Heart left ventricle (tissue), 16 donors: ENCODE results near the gene SPECC1. TPM values are rescaled to one million over a fixed set of nuclear protein-coding genes. Genes with fewer than 3 reads are reported as not detected.

Experiments
- ATAC-seq, 4 donors: fragments of 200-7000 bp; cut with Tn5 transposase; one replicate each; pipeline ENCODE4 v1.9.1; 2020 to 2022; ENCODE audit warnings: moderate library complexity in 4 of 4, mild to moderate bottlenecking in 3 of 4, moderate number of reproducible peaks in 1 of 4
- DNase-seq, 5 donors: peaks; one replicate each; pipeline ENCODE4 v3.0.0-alpha.2; 2020
- H3K27ac ChIP-seq, 12 donors: fragments of 200-600 bp; sonication (generic) in 4 of 12; one replicate each; pipeline versions ENCODE4 v1.5.0 to v1.8.0; 2016 to 2022; ENCODE audit warnings: mild to moderate bottlenecking in 2 of 12
- H3K27me3 ChIP-seq, 9 donors: fragments of 200-600 bp; sonication (generic) in 2 of 9; one replicate each; pipeline versions ENCODE4 v1.5.1 to v1.8.0; 2016 to 2022; ENCODE audit warnings: mild to moderate bottlenecking in 3 of 9
- H3K36me3 ChIP-seq, 9 donors: fragments of 200-600 bp; sonication (generic) in 2 of 9; one replicate each; pipeline versions ENCODE4 v1.5.0 to v1.8.0; 2018 to 2022; ENCODE audit warnings: mild to moderate bottlenecking in 2 of 9
- H3K4me1 ChIP-seq, 12 donors: fragments of 200-600 bp; sonication (generic) in 4 of 12; one replicate each; pipeline versions ENCODE4 v1.5.0 to v1.8.0; 2016 to 2022; ENCODE audit warnings: mild to moderate bottlenecking in 3 of 12
- H3K4me3 ChIP-seq, 12 donors: fragments of 200-600 bp; sonication (generic) in 4 of 12; one replicate each; pipeline versions ENCODE4 v1.5.0 to v1.8.0; 2017 to 2022; ENCODE audit warnings: mild to moderate bottlenecking in 9 of 12, moderate library complexity in 4 of 12
- H3K9me3 ChIP-seq, 12 donors: fragments of 200-600 bp; sonication (generic) in 4 of 12; one replicate each; pipeline versions ENCODE4 v1.5.0 to v1.8.0; 2016 to 2022; ENCODE audit warnings: mild to moderate bottlenecking in 1 of 12
- POLR2A ChIP-seq, 2 donors: fragments of 450-650 bp; IDR thresholded peaks; one replicate each; pipeline ENCODE4 v1.6.1; 2017; ENCODE audit warnings: antibody characterized with exemption in 2 of 2, mild to moderate bottlenecking in 2 of 2, moderate library complexity in 2 of 2
- WGBS, 4 donors: extraction: QIAGEN DNeasy Blood & Tissue Kit in 2 of 4; methylation state at CpG; one replicate each; pipeline versions ENCODE4 v1.1.5 to v1.1.7; 2013 to 2018; 5-methylcytosine and 5-hydroxymethylcytosine counted together
- intact Hi-C, 10 donors: fragments of 100-400 bp; cut with DNase I; formaldehyde crosslinking; loops; one replicate each; pipeline versions ENCODE4 v1.11.1 to v1.14.2; 2022
- polyA plus RNA-seq, 2 donors: library from polyadenylated mRNA; stranded (reverse); fragments of 200-250 nt; gene quantifications; one replicate each; pipeline ENCODE4 v1.2.3, GENCODE V29; 2013
- total RNA-seq, 9 donors: library from RNA; depleted of rRNA in 2 of 9; stranded (reverse); fragments of >200 nt in 2 of 9; fragmentation: NEBNext Ultra II Directional in 3 of 9; extraction: Animal tissue kit (Norgen Biotek cat#: 25700) in 3 of 9; gene quantifications; one replicate each; pipeline versions ENCODE4 v1.1.0 to v1.2.4, GENCODE V29; 2016 to 2023
- TF ChIP-seq, protein P1 (sequence below), 12 donors: fragments of 200-600 bp; sonication (generic) in 4 of 12; IDR thresholded peaks; one replicate each; pipeline versions ENCODE4 v1.5.0 to v1.8.0; 2018 to 2022; ENCODE audit warnings: antibody characterized with exemption in 12 of 12, mild to moderate bottlenecking in 5 of 12
- donor health status: ischemic (EF 13 %, LVEDD 7.1; RV severe dilation, severe dysfunction).
- donor health status: healthy with polysubstance abuse.
- donor health status: DM: no; HTN: yes; CAD: no.
- donor health status: DM: no; HTN: no; CAD: no.
- donor health status: ischemic (EF 25% LVEDD 6.9; RV normal size, moderate dysfunction).
- donor health status: ischemic (EF 25% LVEDD 5.7; RV mildly dilated, moderate dysfunction).
- donor health status: healthy.
- donor health status: DM: yes; HTN: yes; CAD: no.
- donor health status: ischemic (EF 35%, LVEDD 5.7; RV mildly dilated, moderate dysfunction).
- donor health status: nonischemic (EF 11% LVEDD 7.7; RV severe dilation, severe dysfunction).
- donor health status: DM: yes; HTN: yes; CAD: no.
- donor health status: PGD.
- donor health status: ischemic (EF 29% LVEDD 5.4; RV normal size, mild dysfunction).
- donor health status: nonischemic (EF 23%, LVEDD 6.1; RV moderate dilation, normal function).

The SPECC1 gene
- total and polyA plus RNA-seq, 11 donors = 3.8 to 18.4 (median 10.6) TPM

DNA sequence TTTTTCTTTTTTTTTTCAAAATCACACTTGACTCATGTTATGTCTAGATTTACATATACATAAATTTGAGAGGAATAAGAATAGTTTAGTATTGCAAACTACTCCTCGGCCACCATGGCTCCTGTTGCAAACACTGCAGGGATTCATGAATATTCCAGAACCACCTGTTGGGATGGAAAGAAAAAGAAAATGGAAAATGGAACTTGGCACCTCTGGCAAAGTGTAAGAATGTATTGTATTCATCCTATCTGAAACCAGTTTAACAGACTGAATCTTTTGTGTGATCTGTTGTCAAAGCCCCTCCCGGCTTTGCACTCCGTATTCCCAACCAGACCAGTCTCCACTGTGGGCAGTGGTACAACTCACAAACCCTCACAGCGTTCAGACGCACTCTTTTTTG is 124.4 kb downstream of the SPECC1 start:
- no peak for ATAC-seq
- WGBS, 4 donors = 73 to 79% (median 74%) methylated on average over 5 of the region's 5 CpGs

DNA sequence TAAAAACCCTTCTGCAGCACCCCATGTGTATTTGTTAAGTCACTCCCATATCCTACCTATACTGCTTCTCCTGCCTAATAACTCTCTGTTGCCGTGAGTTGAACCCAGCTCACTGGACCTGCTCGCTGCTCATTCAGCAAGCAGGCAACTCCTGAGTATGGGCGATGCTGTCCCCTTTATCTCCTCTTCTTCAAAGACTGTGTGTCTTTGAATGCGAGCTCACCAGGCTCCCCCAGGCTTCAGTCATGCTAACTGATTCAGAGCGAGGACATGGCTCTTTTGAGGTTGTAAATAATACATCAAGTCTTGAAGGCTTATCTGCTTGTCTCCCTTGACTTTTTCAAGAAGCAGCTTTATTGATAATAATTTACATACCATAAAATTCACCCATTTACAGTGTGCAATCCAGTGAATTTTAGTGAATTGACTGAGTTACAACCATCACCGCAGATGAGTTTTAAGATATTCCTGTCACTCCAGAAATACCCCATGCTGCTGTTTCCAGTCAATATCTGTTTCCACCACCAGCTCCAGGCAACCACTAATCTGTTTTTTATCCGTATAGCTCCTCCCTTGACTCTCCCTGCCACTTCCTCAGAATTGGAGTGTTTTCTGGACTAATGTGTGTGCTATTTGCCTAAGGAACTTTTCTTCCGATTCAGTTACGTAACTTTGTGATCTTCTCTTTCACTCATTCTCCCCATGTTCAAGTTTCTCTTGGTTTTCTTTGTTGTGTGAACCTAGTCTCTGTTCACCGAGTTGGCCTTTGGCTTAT is 132.2 kb downstream of the SPECC1 start:
- no peak overlapping the region for H3K27ac ChIP-seq
- peak in 1 of 4 donors; percentile 36 for ATAC-seq
- no peak overlapping the region for H3K4me3 ChIP-seq
- H3K27me3 ChIP-seq = no peaks in the 10 kb centered on the region
- peaks cover 0 to 5% (median 0%) of the 10 kb centered on the region in 12 donors for H3K4me1 ChIP-seq
- peaks cover 0 to 5% (median 0%) of the 10 kb centered on the region in 12 donors for H3K9me3 ChIP-seq
- TF ChIP-seq, protein P1, sequence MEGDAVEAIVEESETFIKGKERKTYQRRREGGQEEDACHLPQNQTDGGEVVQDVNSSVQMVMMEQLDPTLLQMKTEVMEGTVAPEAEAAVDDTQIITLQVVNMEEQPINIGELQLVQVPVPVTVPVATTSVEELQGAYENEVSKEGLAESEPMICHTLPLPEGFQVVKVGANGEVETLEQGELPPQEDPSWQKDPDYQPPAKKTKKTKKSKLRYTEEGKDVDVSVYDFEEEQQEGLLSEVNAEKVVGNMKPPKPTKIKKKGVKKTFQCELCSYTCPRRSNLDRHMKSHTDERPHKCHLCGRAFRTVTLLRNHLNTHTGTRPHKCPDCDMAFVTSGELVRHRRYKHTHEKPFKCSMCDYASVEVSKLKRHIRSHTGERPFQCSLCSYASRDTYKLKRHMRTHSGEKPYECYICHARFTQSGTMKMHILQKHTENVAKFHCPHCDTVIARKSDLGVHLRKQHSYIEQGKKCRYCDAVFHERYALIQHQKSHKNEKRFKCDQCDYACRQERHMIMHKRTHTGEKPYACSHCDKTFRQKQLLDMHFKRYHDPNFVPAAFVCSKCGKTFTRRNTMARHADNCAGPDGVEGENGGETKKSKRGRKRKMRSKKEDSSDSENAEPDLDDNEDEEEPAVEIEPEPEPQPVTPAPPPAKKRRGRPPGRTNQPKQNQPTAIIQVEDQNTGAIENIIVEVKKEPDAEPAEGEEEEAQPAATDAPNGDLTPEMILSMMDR (IDR thresholded peaks at IDR 0.05) = no peak
- no peak for TF ChIP-seq POLR2A (IDR thresholded peaks at IDR 0.05)
- peaks cover 0 to 4% (median 0%) of the 10 kb centered on the region in 9 donors for H3K36me3 ChIP-seq
- WGBS, 4 donors = 57 to 72% (median 66%) methylated on average over 10 of the region's 10 CpGs
- no peak for DNase-seq
- intact Hi-C loops = no loop called here

More for the DNA sequence above, 124.4 kb downstream of the SPECC1 start:
- no peak overlapping the region for H3K27ac ChIP-seq
- intact Hi-C loops = no loop called here
- peaks cover 0 to 9% (median 0%) of the 10 kb centered on the region in 12 donors for H3K4me1 ChIP-seq
- H3K27me3 ChIP-seq = no peaks in the 10 kb centered on the region
- TF ChIP-seq, protein P1 (IDR thresholded peaks at IDR 0.05) = no peak
- no peak for TF ChIP-seq POLR2A (IDR thresholded peaks at IDR 0.05)
- DNase-seq = no peak
- peaks cover 0 to 10% (median 1%) of the 10 kb centered on the region in 12 donors for H3K9me3 ChIP-seq
- no peak overlapping the region for H3K4me3 ChIP-seq
- H3K36me3 ChIP-seq = peaks cover 0 to 8% (median 0%) of the 10 kb centered on the region in 9 donors

DNA sequence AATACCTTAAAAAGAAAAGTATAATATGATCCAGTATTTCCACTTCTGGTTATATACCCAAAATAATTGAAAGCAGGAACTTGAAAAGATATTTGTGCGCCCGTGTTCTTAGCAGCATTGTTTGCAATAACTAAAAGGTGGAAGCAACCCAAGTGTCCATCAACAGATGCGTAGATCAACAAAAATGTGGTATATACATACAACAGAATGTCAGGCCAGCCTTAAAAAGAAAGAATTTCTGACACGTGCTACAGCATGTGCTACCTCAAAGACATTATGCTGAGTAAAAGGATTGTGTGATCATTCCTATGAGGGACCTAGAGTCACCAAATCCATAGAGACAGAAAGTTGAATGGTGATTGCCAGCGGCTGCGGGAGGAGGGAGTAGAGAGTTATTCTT is 133.1 kb downstream of the SPECC1 start:
- 88 to 92% (median 90%) methylated on average over 6 of the region's 6 CpGs for WGBS, 4 donors
- Histone ChIP-seq H3K9me3 (peaks cover 0 to 5% (median 0%) of the 10 kb centered on the region in 12 donors), H3K4me3 (no peak overlapping the region), H3K36me3 (peaks cover 0 to 4% (median 0%) of the 10 kb centered on the region in 9 donors), H3K27me3 (no peaks in the 10 kb centered on the region), H3K4me1 (peaks cover 0 to 5% (median 0%) of the 10 kb centered on the region in 12 donors), H3K27ac (no peak overlapping the region)
- DNase-seq (no peak), ATAC-seq (no peak)
- no peak for TF ChIP-seq POLR2A (IDR thresholded peaks at IDR 0.05)
- TF ChIP-seq, protein P1 (IDR thresholded peaks at IDR 0.05) = no peak
- intact Hi-C loops = no loop called here

DNA sequence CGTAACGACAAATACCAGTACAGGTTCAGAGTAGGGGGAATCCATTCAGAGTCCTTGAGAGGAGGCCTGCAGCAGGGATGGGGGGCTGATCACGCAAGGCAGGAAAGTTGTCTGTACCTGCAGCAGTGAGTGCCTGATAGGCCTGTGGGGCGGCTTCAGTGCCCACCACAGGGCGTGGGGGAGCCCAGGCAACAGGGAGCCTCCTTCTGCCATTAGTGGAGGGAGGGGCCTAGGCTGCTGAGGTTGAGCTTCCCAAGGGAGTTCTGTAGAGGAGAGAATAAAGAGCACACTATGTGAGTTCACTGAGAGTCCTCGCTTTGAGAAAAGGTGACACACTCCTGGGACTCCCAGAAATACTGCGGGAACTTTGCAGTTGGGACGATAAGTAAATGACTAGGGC is 134.6 kb downstream of the SPECC1 start:
- intact Hi-C loops = no loop called here
- TF ChIP-seq, protein P1 (IDR thresholded peaks at IDR 0.05) = no peak
- TF ChIP-seq POLR2A (IDR thresholded peaks at IDR 0.05) = no peak
- peaks cover 0 to 5% (median 0%) of the 10 kb centered on the region in 12 donors for H3K9me3 ChIP-seq
- no peaks in the 10 kb centered on the region for H3K27me3 ChIP-seq
- H3K4me1 ChIP-seq = peaks cover 0 to 5% (median 0%) of the 10 kb centered on the region in 12 donors
- ATAC-seq (no peak), DNase-seq (no peak)
- WGBS, 4 donors = 90 to 97% (median 94%) methylated on average over 8 of the region's 8 CpGs
- peaks cover 0 to 4% (median 0%) of the 10 kb centered on the region in 9 donors for H3K36me3 ChIP-seq
- no peak overlapping the region for H3K4me3 ChIP-seq
- H3K27ac ChIP-seq = no peak overlapping the region
